GM18858 (cell line): Measurements from ENCODE around the gene MRPL40.

Experiments used
- ATAC-seq: cut with Tn5 transposase; IDR thresholded peaks from one replicate; pipeline ENCODE4 v1.9.1; 2021; ENCODE audit not compliant: unreplicated experiment

The MRPL40 gene

GRCh38 chr22:19461506-19461905 lies 29.2 kb downstream of the MRPL40 start:
- ATAC-seq: no peak

GRCh38 chr22:19463008-19463407 lies 30.7 kb downstream of the MRPL40 start:
- no peak for ATAC-seq

DNA sequence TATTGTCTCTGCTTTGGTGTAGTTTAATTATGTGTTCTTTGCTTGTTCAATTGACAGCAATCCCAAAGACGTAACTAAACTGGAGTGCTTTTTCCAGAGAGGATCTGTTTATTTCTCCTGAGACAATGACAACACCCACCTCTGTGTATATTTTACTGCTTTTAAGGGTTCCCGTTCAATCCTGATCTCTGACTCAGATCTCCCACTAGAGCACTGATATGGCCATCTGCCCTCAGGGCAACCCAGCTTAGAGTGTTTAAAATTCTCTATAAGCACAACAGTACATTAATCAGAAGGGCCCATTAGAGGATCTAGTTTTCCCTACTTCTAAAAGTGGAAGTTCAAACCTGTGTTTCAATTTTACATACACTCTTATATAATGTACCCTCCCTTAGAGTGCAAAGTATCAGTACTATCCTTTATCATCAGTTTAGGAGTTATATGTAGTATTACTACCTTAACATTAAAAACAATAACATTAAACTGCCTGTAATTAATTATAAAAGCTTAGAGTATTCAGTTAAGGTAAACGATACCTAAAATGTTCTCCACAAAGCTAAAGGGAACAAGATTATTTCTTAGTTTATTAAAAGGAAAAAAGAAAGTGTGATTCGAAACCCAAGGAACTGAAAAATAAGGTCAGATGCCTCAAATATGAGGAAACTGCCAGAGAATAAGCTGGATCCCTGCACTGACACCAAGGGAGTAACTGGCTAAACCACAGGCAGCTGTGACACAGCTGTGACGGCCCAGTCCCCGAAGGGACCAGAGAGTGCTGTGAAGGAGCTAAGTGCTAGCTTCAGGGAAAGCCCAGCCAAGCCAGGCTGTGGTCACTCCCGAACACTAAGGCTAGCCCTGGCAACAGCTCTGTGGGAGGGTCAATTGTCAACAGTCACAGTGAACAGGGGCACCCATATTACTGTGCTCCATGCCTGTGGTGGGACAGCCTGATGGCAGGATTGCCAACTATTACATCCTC lies 31.4 kb downstream of the MRPL40 start:
- no peak for ATAC-seq

- no peak for ATAC-seq
These were observed 32.2 kb downstream of the MRPL40 start for GRCh38 chr22:19464546-19464945.

DNA sequence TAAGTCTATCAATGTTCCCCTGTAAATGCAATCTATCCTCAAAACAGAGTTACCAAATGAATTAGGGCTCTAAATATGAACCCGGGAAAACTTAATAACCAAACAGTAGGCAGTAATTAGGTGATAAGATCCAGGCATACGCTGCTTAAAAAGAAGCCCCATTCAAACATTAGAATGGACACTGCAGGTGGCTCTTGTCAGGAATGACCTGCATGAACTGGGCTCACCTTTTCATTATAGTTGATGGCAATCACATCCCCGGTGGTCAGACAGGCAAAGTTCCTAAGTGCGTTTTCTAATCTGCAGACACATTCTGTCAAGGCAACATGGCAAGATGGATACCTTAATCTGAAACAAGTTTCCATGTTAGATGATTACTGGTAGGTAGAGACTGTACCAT lies 32.6 kb downstream of the MRPL40 start:
- no peak for ATAC-seq

DNA sequence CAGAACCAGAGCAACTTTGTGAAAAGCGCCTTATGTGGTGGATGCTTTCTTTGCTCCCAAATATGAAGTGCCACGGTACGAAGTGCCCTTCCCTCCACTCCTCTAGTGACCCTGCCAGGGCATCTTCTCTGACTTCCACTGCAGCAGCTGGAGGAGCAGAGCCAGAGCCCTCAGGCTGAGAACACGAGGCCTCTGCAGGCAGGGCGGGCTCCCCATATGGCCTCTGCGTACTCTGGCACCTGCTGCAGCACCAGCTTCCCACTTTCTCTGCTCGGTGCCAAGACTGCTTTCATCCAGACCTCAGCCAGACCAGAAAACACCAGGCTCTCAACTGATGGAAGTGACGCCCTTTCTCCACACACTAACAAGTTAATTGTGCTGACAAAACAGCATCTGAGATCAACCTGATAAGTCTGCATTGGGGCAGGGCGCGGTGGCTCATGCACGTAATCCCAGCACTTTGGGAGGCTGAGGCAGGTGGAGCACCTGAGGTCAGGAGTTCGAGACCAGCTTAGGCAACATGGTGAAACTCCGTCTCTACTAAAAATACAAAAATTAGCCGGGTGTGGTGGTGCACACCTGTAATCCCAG lies 33.9 kb downstream of the MRPL40 start:
- no peak for ATAC-seq

- ATAC-seq: no peak
These were observed 34.8 kb downstream of the MRPL40 start for GRCh38 chr22:19466848-19467752.

GRCh38 chr22:19467912-19468311 lies 35.6 kb downstream of the MRPL40 start:
- no peak for ATAC-seq

GRCh38 chr22:19469421-19469820 lies 37.1 kb downstream of the MRPL40 start:
- no peak for ATAC-seq

DNA sequence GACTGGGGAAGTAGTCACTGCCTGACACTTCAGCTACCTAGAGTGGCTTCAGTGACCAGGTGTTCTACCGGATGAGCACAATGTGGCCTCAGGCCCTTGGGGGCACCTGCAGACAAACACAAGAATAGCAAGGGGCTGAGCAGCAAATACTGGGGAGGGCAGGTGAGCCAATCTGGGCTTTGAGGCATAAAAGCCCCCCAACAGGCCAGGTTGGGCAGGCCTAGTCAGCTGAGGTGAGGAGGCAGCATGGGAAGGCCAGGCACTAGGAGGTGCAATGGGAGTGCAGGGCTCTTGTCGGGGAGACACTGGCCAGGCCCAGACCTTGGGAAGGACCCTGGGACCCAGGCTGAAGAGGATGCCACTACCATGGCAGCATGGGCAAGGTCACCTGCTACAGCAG lies 37.7 kb downstream of the MRPL40 start:
- no peak for ATAC-seq

DNA sequence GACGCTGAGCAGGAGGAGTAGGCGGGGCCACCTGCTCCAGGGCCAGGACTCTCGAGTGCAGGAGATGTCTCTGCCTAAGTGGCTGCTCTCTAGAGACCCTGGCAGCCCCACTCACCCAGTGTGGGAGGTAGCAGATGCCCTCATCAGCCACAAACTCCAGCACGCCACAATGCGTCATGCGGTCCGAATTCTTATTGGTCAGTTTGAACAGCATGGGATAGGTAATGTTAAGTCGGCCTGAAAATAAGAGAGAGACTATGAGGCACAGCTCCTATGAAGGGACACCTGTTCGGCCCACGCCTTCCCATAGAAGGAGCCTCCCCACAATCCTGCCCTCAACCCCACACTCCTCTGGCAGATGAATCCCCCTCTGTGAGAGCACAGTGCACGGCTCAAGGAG lies 39.2 kb downstream of the MRPL40 start:
- no peak for ATAC-seq

DNA sequence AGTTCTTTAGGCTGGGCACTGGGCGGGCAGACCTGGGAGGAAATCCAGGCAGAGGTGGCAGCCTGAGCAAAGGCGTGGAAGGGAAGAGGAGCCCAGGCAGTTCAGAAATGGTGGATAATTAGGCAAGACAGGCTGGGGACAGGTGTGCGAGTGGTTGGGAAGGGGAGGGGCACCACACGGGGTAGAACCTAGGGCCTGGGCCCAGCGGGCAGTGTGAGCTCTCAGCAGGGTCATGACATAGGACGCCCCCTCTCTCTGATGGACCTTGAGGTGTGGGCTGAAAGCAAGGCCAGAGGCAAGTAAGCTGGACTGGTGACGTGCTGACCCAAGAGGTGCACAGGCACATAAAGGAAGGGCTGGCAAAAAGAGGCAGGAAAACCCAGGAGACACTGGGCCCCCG lies 39.9 kb downstream of the MRPL40 start:
- no peak for ATAC-seq

- ATAC-seq: no peak
These were observed 41.2 kb downstream of the MRPL40 start for GRCh38 chr22:19473578-19473977.

GRCh38 chr22:19476023-19476422 lies 43.7 kb downstream of the MRPL40 start:
- ATAC-seq: no peak

DNA sequence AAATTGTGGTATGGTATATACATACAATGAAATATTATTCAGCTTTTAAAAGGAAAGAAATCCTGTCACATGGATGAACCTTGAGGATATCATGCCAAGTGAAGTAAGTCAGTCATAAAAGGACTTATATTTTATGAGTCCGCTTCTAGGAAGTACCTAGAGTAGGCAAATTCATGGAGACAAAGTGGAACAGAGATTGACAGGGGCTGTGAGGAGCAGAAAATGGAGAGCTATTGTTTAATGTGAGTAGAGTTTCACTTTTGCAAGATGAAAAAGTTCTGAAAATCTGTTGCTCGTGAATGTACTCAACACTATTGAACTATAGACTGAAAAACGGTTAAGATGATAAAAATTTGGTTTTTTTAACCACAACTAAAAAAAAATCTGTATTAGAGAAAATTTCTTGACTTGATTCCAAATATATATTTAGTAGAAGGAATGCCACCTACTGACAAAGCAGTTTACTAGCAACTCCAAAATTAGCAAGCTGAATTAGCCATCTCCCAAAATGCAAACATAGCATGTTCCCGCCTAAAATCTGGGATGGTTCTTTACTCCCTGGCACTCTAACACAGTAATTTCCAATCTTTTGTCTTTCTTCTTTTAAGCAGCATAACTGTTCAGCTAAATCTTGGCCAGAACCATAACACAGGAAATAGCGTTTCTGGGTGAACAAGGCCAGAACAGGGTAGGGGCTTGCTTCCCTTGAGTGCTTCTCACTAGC lies 45.1 kb downstream of the MRPL40 start:
- ATAC-seq: no peak

GRCh38 chr22:19478045-19478900 lies 45.9 kb downstream of the MRPL40 start:
- ATAC-seq: no peak

DNA sequence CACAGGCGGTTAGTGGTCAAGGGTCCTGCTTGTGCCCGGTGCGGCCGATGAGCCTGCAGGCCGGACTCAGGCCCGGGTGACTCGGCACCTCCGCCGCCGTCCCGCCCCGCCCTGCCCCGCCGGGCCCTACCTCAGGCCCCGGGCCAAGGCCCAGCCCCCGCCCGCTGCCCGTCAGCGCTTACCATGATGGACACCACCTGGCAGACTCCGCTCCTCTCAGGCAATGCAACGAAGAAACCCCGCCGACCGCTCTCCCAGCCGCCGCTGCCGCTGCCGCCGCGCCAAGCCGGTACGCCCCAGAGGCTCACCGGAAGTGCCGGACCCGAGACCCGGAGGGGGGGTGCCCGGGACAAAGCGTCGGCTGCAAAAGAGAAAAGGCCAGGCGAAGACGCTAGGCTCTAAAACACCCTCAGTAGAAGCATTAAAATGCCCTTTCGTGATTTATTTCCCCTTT lies 46.6 kb downstream of the MRPL40 start, which contains the start of gene UFD1:
Gene UFD1, minus strand, starts transcription at position 293 of the 454 bp plus-strand sequence. Its CDS starts 108 bp downstream, at position 185.
- no peak for ATAC-seq

DNA sequence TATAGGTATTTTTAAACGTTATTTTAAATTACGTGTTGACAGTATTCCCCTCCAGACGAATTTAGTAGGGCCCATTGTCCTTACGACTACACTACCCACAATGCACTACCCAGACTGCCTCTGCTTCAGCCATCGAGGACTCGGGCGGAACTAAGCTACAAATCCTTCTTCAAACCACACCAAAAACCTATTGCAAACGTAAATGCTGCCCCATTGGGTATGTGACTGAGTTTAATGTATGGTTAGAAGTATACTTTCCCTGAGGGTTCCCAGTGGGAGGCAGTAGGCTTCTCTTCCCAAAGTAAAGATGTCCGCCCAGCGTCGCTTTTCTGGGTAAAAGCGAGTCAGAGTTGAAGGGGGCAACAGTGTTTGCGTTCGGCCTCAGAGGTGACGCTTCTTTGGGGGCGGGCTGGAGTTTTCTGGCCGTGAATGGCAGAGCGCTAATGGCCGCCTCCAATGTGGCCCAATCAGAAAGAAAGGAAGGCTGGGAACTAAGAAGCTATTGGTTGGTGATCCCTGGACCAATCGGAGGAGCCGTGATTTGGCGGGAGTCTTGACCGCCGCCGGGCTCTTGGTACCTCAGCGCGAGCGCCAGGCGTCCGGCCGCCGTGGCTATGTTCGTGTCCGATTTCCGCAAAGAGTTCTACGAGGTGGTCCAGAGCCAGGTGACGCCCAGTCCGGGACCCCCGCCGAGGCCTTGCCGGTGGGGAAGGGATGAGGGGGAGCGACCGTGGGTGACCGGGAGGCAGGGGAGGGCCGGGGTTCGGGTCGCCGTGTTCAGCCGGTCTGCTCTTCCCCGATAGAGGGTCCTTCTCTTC lies 47.2 kb downstream of the MRPL40 start, which contains the start of gene CDC45:
Gene CDC45, plus strand, starts transcription at position 566 of the 818 bp plus-strand sequence. Its CDS starts 49 bp downstream, at position 615.
- ATAC-seq: peak; percentile 72
